A549 (cell line): ENCODE data around the gene XRCC1. TPM values are rescaled to one million over a fixed set of nuclear protein-coding genes. Genes with fewer than 3 reads are reported as not detected.

Experiments
- ATAC-seq, 2 experiments: fragments of 200-7000 bp in 1 of 2; fragments of >200 bp in 1 of 2; cut with Nextera tagmentation in 1 of 2; cut with Tn5 transposase in 1 of 2; 3 replicates each; pipeline versions ENCODE4 v1.8.0 to v1.9.1; 2018 to 2020; ENCODE audit warnings: mild to moderate bottlenecking in 1 of 2, moderate library complexity in 1 of 2
- CTCF ChIA-PET: fragments of 300-600 bp; sonication (Branson Sonifier 250); formaldehyde crosslinking; extraction: SDS; loops from one replicate; lab custom pipeline; 2021; ENCODE audit warnings: antibody characterized with exemption, inconsistent platforms; lab: Yijun Ruan, JAX
- POLR2A ChIA-PET: fragments of 350-600 bp; formaldehyde crosslinking; extraction: SDS; loops from one replicate; lab custom pipeline; 2021; ENCODE audit warnings: antibody characterized with exemption, inconsistent platforms; lab: Yijun Ruan, JAX
- DNase-seq, 2 experiments: peaks; one replicate each; pipeline versions ENCODE4 v3.0.0 to v3.0.0-alpha.2; 2011 to 2016; ENCODE audit warnings: low read depth in 1 of 2, low spot score in 1 of 2
- FAIRE-seq: peaks from 2 replicates; lab custom pipeline; 2011; peaks lifted over from hg19 to GRCh38; lab: Jason Lieb, UNC
- H3K27ac ChIP-seq, 2 experiments: fragments of >200 bp; sonication (Bioruptor Twin); formaldehyde crosslinking; 3 replicates each; pipeline ENCODE4 v1.5.1; 2016 to 2017
- H3K4me1 ChIP-seq: fragments of >200 bp; sonication (Bioruptor Twin); formaldehyde crosslinking; 3 replicates; pipeline ENCODE4 v1.6.1; 2016
- H3K4me2 ChIP-seq: fragments of >200 bp; sonication (Bioruptor Twin); formaldehyde crosslinking; 3 replicates; pipeline ENCODE4 v1.6.1; 2016
- H3K4me3 ChIP-seq: fragments of >200 bp; sonication (Bioruptor Twin); formaldehyde crosslinking; 3 replicates; pipeline ENCODE4 v1.5.1; 2016
- H3K9me3 ChIP-seq: fragments of >200 bp; sonication (Bioruptor Twin); formaldehyde crosslinking; 3 replicates; pipeline ENCODE4 v1.6.1; 2016
- ATOH8 ChIP-seq: fragments of 250-450 bp; sonication (Bioruptor Pico); IDR thresholded peaks from 2 replicates; pipeline ENCODE4 v1.5.0; 2020; ENCODE audit warnings: low read depth, mild to moderate bottlenecking, moderate library complexity
- CBX2 ChIP-seq: fragments of 200-600 bp; sonication (generic); IDR thresholded peaks from 2 replicates; pipeline ENCODE4 v1.6.1; 2016; ENCODE audit warnings: low read depth, mild to moderate bottlenecking, borderline replicate concordance
- CEBPB ChIP-seq, 2 experiments: fragments of >200 bp in 1 of 2; sonication (Bioruptor Twin) in 1 of 2; formaldehyde crosslinking in 1 of 2; IDR thresholded peaks; 2 replicates each; pipeline ENCODE4 v1.6.1; 2012 to 2016
- CHD4 ChIP-seq: fragments of 200-600 bp; sonication (generic); IDR thresholded peaks from 2 replicates; pipeline ENCODE4 v1.6.1; 2016; ENCODE audit warnings: antibody characterized with exemption, mild to moderate bottlenecking, borderline replicate concordance
- ESRRA ChIP-seq: fragments of 150-350 bp; IDR thresholded peaks from 2 replicates; pipeline ENCODE4 v1.6.1; 2014; ENCODE audit warnings: mild to moderate bottlenecking, low read length, borderline replicate concordance
- HDAC2 ChIP-seq: fragments of 200-600 bp; sonication (generic); IDR thresholded peaks from 2 replicates; pipeline ENCODE4 v1.6.1; 2016
- HMGXB4 ChIP-seq: fragments of 250-450 bp; sonication (Bioruptor Pico); IDR thresholded peaks from 2 replicates; pipeline ENCODE4 v1.5.0; 2021; ENCODE audit warnings: mild to moderate bottlenecking, moderate library complexity, borderline replicate concordance
- JUN ChIP-seq, 2 experiments: fragments of >200 bp; sonication (Bioruptor Twin); formaldehyde crosslinking; IDR thresholded peaks; 2 replicates in 1 of 2; 3 replicates in 1 of 2; pipeline ENCODE4 v1.6.1; 2016 to 2017
- KDM5A ChIP-seq: fragments of 200-600 bp; sonication (generic); IDR thresholded peaks from 2 replicates; pipeline ENCODE4 v1.6.1; 2016; ENCODE audit warnings: antibody characterized with exemption, mild to moderate bottlenecking
- NPAS2 ChIP-seq: fragments of 250-450 bp; sonication (Bioruptor Pico); IDR thresholded peaks from 2 replicates; pipeline ENCODE4 v1.8.0; 2022; ENCODE audit warnings: mild to moderate bottlenecking, moderate library complexity, borderline replicate concordance
- RAD21 ChIP-seq, 2 experiments: fragments of >200 bp in 1 of 2; sonication (Bioruptor Twin) in 1 of 2; formaldehyde crosslinking in 1 of 2; IDR thresholded peaks in 1 of 2; conservative IDR thresholded peaks in 1 of 2; 2 replicates in 1 of 2; 3 replicates in 1 of 2; pipeline ENCODE4 v1.6.1; 2012 to 2018; ENCODE audit warnings: inconsistent platforms in 1 of 2
- RFX5 ChIP-seq: fragments of 450-650 bp; IDR thresholded peaks from 2 replicates; pipeline ENCODE4 v1.7.1; 2014; ENCODE audit warnings: antibody characterized with exemption, mild to moderate bottlenecking, moderate library complexity
- SREBF2 ChIP-seq: fragments of 450-650 bp; IDR thresholded peaks from 2 replicates; pipeline ENCODE4 v1.6.1; 2014; ENCODE audit warnings: mild to moderate bottlenecking, moderate library complexity
- TFCP2L1 ChIP-seq: fragments of 250-450 bp; sonication (Bioruptor Pico); IDR thresholded peaks from 2 replicates; pipeline ENCODE4 v1.5.0; 2021; ENCODE audit warnings: mild to moderate bottlenecking
- ZC3H11A ChIP-seq: fragments of 450-650 bp; IDR thresholded peaks from 2 replicates; pipeline ENCODE4 v1.6.1; 2014; ENCODE audit warnings: antibody characterized with exemption, mild to moderate bottlenecking
- WGBS: methylation state at CpG from one replicate; pipeline ENCODE4 v1.1.6; 2017; ENCODE audit errors: missing lambda C conversion rate; 5-methylcytosine and 5-hydroxymethylcytosine counted together
- polyA plus RNA-seq, 4 experiments: library from polyadenylated mRNA; depleted of rRNA in 3 of 4; stranded (reverse); fragments of >200 nt; fragmentation: RNase III in 1 of 4; extraction: RNeasy Plus Mini Kit Qiagen cat#74134 plus additional on column Dnase treatment in 1 of 4; gene quantifications; 2 replicates in 3 of 4; 3 replicates in 1 of 4; pipeline ENCODE4 v1.2.3, GENCODE V29; 2011 to 2017
- TF ChIP-seq, protein P1 (sequence below): fragments of 150-350 bp; IDR thresholded peaks from 2 replicates; pipeline ENCODE4 v1.6.1; 2014; ENCODE audit warnings: low read depth, mild to moderate bottlenecking, low read length
- TF ChIP-seq, protein P2 (sequence below): fragments of >200 bp; sonication (Bioruptor Twin); formaldehyde crosslinking; IDR thresholded peaks from 3 replicates; pipeline ENCODE4 v1.6.1; 2016

The XRCC1 gene
- polyA plus RNA-seq, 2 of the 4 experiments (the other 2 are of a cell fraction): 32.0 to 55.1 TPM

GRCh38 chr19:43610493-43610892, 35.2 kb upstream of the XRCC1 start:
- no peak overlapping the region for H3K4me2 ChIP-seq
- H3K27ac ChIP-seq: no peak overlapping the region
- no peaks in the 10 kb centered on the region for H3K9me3 ChIP-seq
- FAIRE-seq: no peak
- no peak overlapping the region for H3K4me3 ChIP-seq
- POLR2A ChIA-PET: no interaction called here
- ATAC-seq: peak; percentile 27 to 53; a peak in 3 of 6 replicates
- peaks cover 6% of the 10 kb centered on the region; the same call in 2 of the 3 replicates for H3K4me1 ChIP-seq
- peak in 1 of 2 experiments; percentile 20 for DNase-seq
- CTCF ChIA-PET: interaction anchor here (0.9 to 2.4 kb wide), 3 partner anchors 11 to 157 kb away, joined by 3 to 7 read pairs (median 4); no protein-coding TSS in a partner anchor
- TF ChIP-seq SREBF2: no peak
- no peak for TF ChIP-seq CHD4
- TF ChIP-seq, protein P1, sequence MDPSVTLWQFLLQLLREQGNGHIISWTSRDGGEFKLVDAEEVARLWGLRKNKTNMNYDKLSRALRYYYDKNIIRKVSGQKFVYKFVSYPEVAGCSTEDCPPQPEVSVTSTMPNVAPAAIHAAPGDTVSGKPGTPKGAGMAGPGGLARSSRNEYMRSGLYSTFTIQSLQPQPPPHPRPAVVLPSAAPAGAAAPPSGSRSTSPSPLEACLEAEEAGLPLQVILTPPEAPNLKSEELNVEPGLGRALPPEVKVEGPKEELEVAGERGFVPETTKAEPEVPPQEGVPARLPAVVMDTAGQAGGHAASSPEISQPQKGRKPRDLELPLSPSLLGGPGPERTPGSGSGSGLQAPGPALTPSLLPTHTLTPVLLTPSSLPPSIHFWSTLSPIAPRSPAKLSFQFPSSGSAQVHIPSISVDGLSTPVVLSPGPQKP: no peak
- no peak for TF ChIP-seq CBX2
- WGBS: 37% methylated on average over 3 of the region's 3 CpGs

DNA sequence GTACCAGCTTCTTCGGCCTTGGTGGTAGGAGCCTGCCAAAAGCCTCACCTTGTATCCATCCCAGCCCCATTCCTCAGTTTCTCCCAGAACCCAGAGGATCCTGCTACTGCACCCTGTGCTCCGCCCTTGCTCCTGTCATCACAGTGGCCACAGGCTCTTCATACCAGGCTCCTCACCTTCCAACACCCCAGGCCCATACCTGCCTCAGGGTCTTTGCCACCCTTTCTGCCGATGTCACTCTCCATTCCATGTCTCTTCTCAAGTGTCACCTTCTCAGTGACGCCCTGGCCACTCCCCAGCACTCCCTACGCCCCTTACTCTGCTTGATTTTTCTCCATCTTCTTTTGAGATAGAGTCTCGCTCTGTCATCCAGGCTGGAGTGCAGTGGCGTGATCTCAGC, 34.5 kb upstream of the XRCC1 start:
- Histone ChIP-seq H3K4me1 (peaks cover 6% of the 10 kb centered on the region; the same call in 2 of the 3 replicates), H3K4me2 (no peak overlapping the region), H3K4me3 (no peak overlapping the region), H3K9me3 (no peaks in the 10 kb centered on the region), H3K27ac (no peak overlapping the region)
- DNase-seq: no peak
- CTCF ChIA-PET: interaction anchor here (0.8 to 2.4 kb wide), 4 partner anchors 10 to 158 kb away, joined by 3 to 7 read pairs (median 4); no protein-coding TSS in a partner anchor
- FAIRE-seq: no peak
- POLR2A ChIA-PET: no interaction called here
- no peak for ATAC-seq
- WGBS: 81% methylated on average over 7 of the region's 7 CpGs
- no peak for TF ChIP-seq HDAC2

GRCh38 chr19:43607238-43608205, 32.2 kb upstream of the XRCC1 start:
- DNase-seq: no peak
- 94% methylated on average over 22 of the region's 28 CpGs for WGBS
- CTCF ChIA-PET: interaction anchor here (0.8 to 3.7 kb wide), 5 partner anchors 8 to 138 kb away, joined by 3 to 15 read pairs (median 6); partner anchors contain the start of genes IRGQ, PLAUR and ZNF576

More at GRCh38 chr19:43607238-43608205, 32.2 kb upstream of the XRCC1 start:
- no peak for FAIRE-seq
- no peaks in the 10 kb centered on the region for H3K9me3 ChIP-seq
- TF ChIP-seq HMGXB4 (CRISPR knock-in tag): no peak
- TF ChIP-seq NPAS2 (CRISPR knock-in tag): no peak
- TF ChIP-seq RFX5: no peak
- TF ChIP-seq, protein P2, sequence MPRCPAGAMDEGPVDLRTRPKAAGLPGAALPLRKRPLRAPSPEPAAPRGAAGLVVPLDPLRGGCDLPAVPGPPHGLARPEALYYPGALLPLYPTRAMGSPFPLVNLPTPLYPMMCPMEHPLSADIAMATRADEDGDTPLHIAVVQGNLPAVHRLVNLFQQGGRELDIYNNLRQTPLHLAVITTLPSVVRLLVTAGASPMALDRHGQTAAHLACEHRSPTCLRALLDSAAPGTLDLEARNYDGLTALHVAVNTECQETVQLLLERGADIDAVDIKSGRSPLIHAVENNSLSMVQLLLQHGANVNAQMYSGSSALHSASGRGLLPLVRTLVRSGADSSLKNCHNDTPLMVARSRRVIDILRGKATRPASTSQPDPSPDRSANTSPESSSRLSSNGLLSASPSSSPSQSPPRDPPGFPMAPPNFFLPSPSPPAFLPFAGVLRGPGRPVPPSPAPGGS: no peak
- no peak for TF ChIP-seq ESRRA
- TF ChIP-seq ATOH8 (CRISPR knock-in tag): no peak
- no peak for TF ChIP-seq ZC3H11A
- TF ChIP-seq RAD21 (conservative IDR thresholded peaks at IDR 0.05 in 1 of 2, IDR thresholded peaks at IDR 0.05 in 1 of 2): no peak
- no peak for TF ChIP-seq KDM5A
- no peak for TF ChIP-seq TFCP2L1 (CRISPR knock-in tag)
- no peak for TF ChIP-seq CEBPB (IDR thresholded peaks at IDR 0.05)
- no peak for TF ChIP-seq JUN (IDR thresholded peaks at IDR 0.05)
- TF ChIP-seq CHD4: no peak
- H3K4me3 ChIP-seq: no peak overlapping the region
- ATAC-seq: no peak; a peak in 1 of 6 replicates
- no peak overlapping the region for H3K27ac ChIP-seq
- POLR2A ChIA-PET: interaction anchor here (0.8 kb wide), 1 partner anchor 32 kb away, joined by 3 read pairs; the partner anchor contains the start of genes PINLYP and XRCC1
- peaks cover 6% of the 10 kb centered on the region; the same call in 2 of the 3 replicates for H3K4me1 ChIP-seq
- no peak overlapping the region for H3K4me2 ChIP-seq
